DND-41 (cell line): ENCODE data around the gene SYNGR3.

Experiments
- CTCF ChIP-seq: IDR thresholded peaks from 2 replicates; pipeline ENCODE4 v1.5.1; 2012; ENCODE audit warnings: borderline replicate concordance, low read length, moderate library complexity, mild to moderate bottlenecking; ENCODE audit not compliant: poor library complexity, severe bottlenecking; ENCODE audit errors: extremely low read depth
- EZH2 ChIP-seq: IDR thresholded peaks from 3 replicates; pipeline ENCODE4 v1.6.1; 2012; ENCODE audit warnings: borderline replicate concordance, low read depth, mild to moderate bottlenecking, moderate library complexity, low read length, inconsistent platforms; ENCODE audit not compliant: severe bottlenecking

GRCh38 chr16:2005646-2006045 is 15.9 kb downstream of the SYNGR3 start:
- TF ChIP-seq CTCF (no peak), EZH2 (no peak)
